Measurements from ENCODE around the gene NOP53.

DNA sequence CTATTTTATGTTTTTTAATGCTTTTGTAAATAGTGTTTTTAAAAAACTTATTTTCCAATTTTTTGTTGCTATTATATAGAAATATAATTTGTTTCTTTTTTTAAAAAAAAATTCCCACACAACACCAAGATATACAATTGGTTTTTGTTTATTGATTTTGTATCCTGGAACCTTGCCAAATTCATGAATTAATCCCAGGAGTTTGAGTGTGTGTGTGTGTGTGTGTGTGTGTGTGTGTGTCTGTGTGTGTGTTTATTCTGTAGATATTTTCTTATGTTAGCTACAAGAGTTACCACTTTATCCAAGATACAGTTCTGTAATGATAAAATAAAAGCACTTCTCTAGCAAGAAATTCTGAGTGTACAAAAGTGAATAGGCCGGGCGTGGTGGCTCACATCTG is 51.4 kb downstream of the NOP53 start:
- TF ChIP-seq TEAD4 (CRISPR knock-in tag; IDR thresholded peaks at IDR 0.05), result no peak
- TF ChIP-seq, protein P1, sequence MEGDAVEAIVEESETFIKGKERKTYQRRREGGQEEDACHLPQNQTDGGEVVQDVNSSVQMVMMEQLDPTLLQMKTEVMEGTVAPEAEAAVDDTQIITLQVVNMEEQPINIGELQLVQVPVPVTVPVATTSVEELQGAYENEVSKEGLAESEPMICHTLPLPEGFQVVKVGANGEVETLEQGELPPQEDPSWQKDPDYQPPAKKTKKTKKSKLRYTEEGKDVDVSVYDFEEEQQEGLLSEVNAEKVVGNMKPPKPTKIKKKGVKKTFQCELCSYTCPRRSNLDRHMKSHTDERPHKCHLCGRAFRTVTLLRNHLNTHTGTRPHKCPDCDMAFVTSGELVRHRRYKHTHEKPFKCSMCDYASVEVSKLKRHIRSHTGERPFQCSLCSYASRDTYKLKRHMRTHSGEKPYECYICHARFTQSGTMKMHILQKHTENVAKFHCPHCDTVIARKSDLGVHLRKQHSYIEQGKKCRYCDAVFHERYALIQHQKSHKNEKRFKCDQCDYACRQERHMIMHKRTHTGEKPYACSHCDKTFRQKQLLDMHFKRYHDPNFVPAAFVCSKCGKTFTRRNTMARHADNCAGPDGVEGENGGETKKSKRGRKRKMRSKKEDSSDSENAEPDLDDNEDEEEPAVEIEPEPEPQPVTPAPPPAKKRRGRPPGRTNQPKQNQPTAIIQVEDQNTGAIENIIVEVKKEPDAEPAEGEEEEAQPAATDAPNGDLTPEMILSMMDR (IDR thresholded peaks at IDR 0.05), result no peak
- no peak for TF ChIP-seq ZNF138 (CRISPR knock-in tag; conservative IDR thresholded peaks at IDR 0.05)
- no peak for TF ChIP-seq SMAD4 (CRISPR knock-in tag; IDR thresholded peaks at IDR 0.05)
- TF ChIP-seq, protein P2, sequence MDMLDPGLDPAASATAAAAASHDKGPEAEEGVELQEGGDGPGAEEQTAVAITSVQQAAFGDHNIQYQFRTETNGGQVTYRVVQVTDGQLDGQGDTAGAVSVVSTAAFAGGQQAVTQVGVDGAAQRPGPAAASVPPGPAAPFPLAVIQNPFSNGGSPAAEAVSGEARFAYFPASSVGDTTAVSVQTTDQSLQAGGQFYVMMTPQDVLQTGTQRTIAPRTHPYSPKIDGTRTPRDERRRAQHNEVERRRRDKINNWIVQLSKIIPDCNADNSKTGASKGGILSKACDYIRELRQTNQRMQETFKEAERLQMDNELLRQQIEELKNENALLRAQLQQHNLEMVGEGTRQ (CRISPR knock-in tag; IDR thresholded peaks at IDR 0.05), result no peak
- no peak for TF ChIP-seq NR2C2 (CRISPR knock-in tag; IDR thresholded peaks at IDR 0.05)
- TF ChIP-seq, protein P3, sequence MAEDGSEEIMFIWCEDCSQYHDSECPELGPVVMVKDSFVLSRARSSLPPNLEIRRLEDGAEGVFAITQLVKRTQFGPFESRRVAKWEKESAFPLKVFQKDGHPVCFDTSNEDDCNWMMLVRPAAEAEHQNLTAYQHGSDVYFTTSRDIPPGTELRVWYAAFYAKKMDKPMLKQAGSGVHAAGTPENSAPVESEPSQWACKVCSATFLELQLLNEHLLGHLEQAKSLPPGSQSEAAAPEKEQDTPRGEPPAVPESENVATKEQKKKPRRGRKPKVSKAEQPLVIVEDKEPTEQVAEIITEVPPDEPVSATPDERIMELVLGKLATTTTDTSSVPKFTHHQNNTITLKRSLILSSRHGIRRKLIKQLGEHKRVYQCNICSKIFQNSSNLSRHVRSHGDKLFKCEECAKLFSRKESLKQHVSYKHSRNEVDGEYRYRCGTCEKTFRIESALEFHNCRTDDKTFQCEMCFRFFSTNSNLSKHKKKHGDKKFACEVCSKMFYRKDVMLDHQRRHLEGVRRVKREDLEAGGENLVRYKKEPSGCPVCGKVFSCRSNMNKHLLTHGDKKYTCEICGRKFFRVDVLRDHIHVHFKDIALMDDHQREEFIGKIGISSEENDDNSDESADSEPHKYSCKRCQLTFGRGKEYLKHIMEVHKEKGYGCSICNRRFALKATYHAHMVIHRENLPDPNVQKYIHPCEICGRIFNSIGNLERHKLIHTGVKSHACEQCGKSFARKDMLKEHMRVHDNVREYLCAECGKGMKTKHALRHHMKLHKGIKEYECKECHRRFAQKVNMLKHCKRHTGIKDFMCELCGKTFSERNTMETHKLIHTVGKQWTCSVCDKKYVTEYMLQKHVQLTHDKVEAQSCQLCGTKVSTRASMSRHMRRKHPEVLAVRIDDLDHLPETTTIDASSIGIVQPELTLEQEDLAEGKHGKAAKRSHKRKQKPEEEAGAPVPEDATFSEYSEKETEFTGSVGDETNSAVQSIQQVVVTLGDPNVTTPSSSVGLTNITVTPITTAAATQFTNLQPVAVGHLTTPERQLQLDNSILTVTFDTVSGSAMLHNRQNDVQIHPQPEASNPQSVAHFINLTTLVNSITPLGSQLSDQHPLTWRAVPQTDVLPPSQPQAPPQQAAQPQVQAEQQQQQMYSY (CRISPR knock-in tag; IDR thresholded peaks at IDR 0.05), result no peak
- TF ChIP-seq, protein P4, sequence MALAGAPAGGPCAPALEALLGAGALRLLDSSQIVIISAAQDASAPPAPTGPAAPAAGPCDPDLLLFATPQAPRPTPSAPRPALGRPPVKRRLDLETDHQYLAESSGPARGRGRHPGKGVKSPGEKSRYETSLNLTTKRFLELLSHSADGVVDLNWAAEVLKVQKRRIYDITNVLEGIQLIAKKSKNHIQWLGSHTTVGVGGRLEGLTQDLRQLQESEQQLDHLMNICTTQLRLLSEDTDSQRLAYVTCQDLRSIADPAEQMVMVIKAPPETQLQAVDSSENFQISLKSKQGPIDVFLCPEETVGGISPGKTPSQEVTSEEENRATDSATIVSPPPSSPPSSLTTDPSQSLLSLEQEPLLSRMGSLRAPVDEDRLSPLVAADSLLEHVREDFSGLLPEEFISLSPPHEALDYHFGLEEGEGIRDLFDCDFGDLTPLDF (CRISPR knock-in tag; IDR thresholded peaks at IDR 0.05), result no peak
- TF ChIP-seq, protein P5, sequence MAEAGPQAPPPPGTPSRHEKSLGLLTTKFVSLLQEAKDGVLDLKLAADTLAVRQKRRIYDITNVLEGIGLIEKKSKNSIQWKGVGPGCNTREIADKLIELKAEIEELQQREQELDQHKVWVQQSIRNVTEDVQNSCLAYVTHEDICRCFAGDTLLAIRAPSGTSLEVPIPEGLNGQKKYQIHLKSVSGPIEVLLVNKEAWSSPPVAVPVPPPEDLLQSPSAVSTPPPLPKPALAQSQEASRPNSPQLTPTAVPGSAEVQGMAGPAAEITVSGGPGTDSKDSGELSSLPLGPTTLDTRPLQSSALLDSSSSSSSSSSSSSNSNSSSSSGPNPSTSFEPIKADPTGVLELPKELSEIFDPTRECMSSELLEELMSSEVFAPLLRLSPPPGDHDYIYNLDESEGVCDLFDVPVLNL (CRISPR knock-in tag; IDR thresholded peaks at IDR 0.05; ENCODE audit: borderline replicate concordance, low read depth), result no peak
- TF ChIP-seq CBFB (CRISPR knock-in tag; IDR thresholded peaks at IDR 0.05; ENCODE audit: low read depth), result no peak

Data from WTC11 (cell line).